ENCODE measurements around the gene IRF7.

The IRF7 gene

DNA sequence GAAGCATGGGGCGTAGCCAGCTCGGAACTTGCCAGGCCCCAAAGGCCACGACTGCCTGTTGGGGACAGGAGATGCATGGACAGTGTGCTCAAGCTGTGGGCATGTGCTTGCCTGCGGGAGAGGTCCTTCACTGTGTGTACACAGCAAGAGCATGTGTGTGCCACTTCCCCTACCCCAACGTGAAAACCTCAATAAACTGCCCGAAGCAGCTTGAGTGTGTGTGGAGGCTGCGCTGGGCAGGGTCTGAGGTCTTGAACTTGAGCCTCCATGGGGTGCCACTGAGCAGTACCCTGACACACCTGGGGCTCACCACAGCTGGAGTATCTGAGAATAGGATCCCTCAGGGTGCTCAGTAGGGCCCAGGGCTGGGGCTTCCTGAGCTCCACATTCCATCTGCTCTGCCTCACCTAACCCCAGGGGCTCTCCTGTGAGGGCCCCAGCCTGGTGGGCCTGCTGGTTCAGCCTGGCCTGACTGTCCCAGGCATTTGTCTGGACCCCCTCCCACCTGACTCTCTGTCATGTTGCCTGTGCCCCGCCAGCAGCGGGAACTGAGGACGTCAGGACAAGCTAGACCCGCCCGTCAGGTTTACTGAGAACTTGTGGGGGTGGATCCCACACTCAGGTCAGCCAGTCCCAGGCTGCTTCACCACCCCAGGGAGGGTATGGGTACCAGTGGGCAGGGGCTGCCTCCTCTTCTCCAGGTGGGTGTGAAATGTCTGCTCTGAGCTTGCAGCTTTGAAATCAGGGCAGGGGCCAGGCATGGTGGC, 51.8 kb downstream of the IRF7 start:
- DNase-seq (ENCODE audit: low read depth, low spot score), result no peak

GRCh38 chr11:563066-563811, 52.5 kb downstream of the IRF7 start:
- DNase-seq (ENCODE audit: low read depth, low spot score), result no peak
